Transverse colon (tissue), 4 donors: ENCODE results near the gene FAM187B. TPM values are rescaled to one million over a fixed set of nuclear protein-coding genes. Genes with fewer than 3 reads are reported as not detected.

ENCODE experiments used
- DNase-seq: peaks from one replicate; pipeline ENCODE4 v3.0.0-alpha.2; 2019
- H3K27ac ChIP-seq, 4 donors: fragments of 200-600 bp; sonication (generic); 2 replicates each; pipeline ENCODE4 v1.5.1; 2016 to 2018; ENCODE audit warnings: inconsistent platforms in 4 of 4
- H3K27me3 ChIP-seq: fragments of 200-600 bp; sonication (generic); 2 replicates; pipeline ENCODE4 v1.5.1; 2017; ENCODE audit warnings: inconsistent platforms
- H3K36me3 ChIP-seq, 4 donors: fragments of 200-600 bp; sonication (generic); 2 replicates each; pipeline ENCODE4 v1.5.1; 2017 to 2019; ENCODE audit warnings: inconsistent platforms in 4 of 4
- H3K4me1 ChIP-seq, 4 donors: fragments of 200-600 bp; sonication (generic); 2 replicates each; pipeline ENCODE4 v1.5.1; 2017 to 2020; ENCODE audit warnings: inconsistent platforms in 4 of 4
- H3K4me3 ChIP-seq, 4 donors: fragments of 200-600 bp; sonication (generic); 1 replicate in 1 of 4; 2 replicates in 3 of 4; pipeline versions ENCODE4 v1.5.1 to v1.6.1; 2017 to 2019; ENCODE audit warnings: inconsistent platforms in 4 of 4
- H3K9me3 ChIP-seq, 2 donors: fragments of 200-600 bp; sonication (generic); 2 replicates each; pipeline ENCODE4 v1.5.1; 2017 to 2019; ENCODE audit warnings: inconsistent platforms in 2 of 2
- EP300 ChIP-seq: sonication (generic); formaldehyde crosslinking; IDR thresholded peaks from one replicate; pipeline ENCODE4 v1.6.1; 2017; ENCODE audit warnings: antibody characterized with exemption, low read depth
- POLR2A ChIP-seq: fragments of 450-650 bp; IDR thresholded peaks from one replicate; pipeline ENCODE4 v1.6.1; 2016; ENCODE audit warnings: antibody characterized with exemption, mild to moderate bottlenecking, moderate library complexity
- POLR2AphosphoS5 ChIP-seq, 3 donors: sonication (generic); formaldehyde crosslinking; IDR thresholded peaks; one replicate each; pipeline ENCODE4 v1.6.1; 2016; ENCODE audit warnings: antibody characterized with exemption in 3 of 3
- WGBS, 2 donors: methylation state at CpG; one replicate each; pipeline ENCODE4 v1.1.5; 2018; ENCODE audit warnings: low coverage in 1 of 2; 5-methylcytosine and 5-hydroxymethylcytosine counted together
- in situ Hi-C, 4 donors: fragments of 200-750 bp; cut with MboI; loops; one replicate each; pipeline versions ENCODE4 v1.15.0 to v1.15.1; 2017; ENCODE audit warnings: low sequenced_read_pairs in 3 of 4, low pct_ligation_motif_present in 1 of 4, low pct_unique_long_range_greater_than_20kb in 1 of 4
- intact Hi-C: fragments of 100-400 bp; cut with DNase I; formaldehyde crosslinking; loops from one replicate; pipeline ENCODE4 v1.15.1; 2023; ENCODE audit warnings: low total_unique reads
- total RNA-seq, 4 donors: library from RNA; depleted of rRNA; stranded (reverse); fragments of >200 nt; gene quantifications; one replicate each; pipeline ENCODE4 v1.1.0, GENCODE V29; 2016
- TF ChIP-seq, protein P1 (sequence below), 5 experiments: fragments of 200-600 bp in 3 of 5; fragments of 450-650 bp in 2 of 5; sonication (generic) in 3 of 5; IDR thresholded peaks; 1 replicate in 2 of 5; 2 replicates in 3 of 5; pipeline ENCODE4 v1.5.1; 2016 to 2017; ENCODE audit warnings: antibody characterized with exemption in 5 of 5, inconsistent platforms in 3 of 5, mild to moderate bottlenecking in 2 of 5, moderate library complexity in 1 of 5

FAM187B gene
- total RNA-seq, 4 donors from 2014 or later, result not detected

DNA sequence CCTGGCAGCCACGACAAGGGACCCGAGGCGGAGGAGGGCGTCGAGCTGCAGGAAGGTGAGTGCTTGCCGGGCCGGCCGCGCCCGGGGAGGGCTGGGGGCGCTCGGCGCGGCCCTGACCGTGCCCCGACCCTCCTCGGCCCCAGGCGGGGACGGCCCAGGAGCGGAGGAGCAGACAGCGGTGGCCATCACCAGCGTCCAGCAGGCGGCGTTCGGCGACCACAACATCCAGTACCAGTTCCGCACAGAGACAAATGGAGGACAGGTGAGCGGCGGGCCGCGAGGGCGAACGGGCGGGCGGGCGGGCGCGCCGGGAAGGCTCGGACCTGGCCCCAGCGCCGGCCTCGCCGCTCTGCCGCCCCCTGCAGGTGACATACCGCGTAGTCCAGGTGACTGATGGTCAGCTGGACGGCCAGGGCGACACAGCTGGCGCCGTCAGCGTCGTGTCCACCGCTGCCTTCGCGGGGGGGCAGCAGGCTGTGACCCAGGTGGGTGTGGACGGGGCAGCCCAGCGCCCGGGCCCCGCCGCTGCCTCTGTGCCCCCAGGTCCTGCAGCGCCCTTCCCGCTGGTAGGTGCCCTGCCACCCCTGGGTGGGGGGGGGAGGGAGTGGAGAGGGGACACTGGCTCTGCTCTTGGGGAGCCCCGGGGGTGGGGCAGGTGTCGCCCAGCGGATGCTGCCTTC lies 41.0 kb upstream of the FAM187B start:
- peaks cover 0 to 36% (median 14%) of the 10 kb centered on the region in 4 donors for H3K4me1 ChIP-seq
- H3K27me3 ChIP-seq, result no peaks in the 10 kb centered on the region
- peak overlapping the region; percentile 58 to 85 (median 76) for H3K4me3 ChIP-seq
- WGBS, 2 donors, result 6% methylated on average over 27 of the region's 66 CpGs; no CpG with 5 or more reads in 1 of the 2 donors
- intact Hi-C loops (loop anchor here (5.0 to 10.0 kb wide), 2 partner anchors 222 to 225 kb away; partner anchors contain the start of gene KRTDAP), in situ Hi-C loops (no loop called here)
- H3K27ac ChIP-seq, result peak overlapping the region; percentile 95 to 99 (median 98)
- DNase-seq, result peak; percentile 91
- no peaks in the 10 kb centered on the region for H3K9me3 ChIP-seq
- H3K36me3 ChIP-seq, result peaks cover 0 to 20% (median 8%) of the 10 kb centered on the region in 4 donors
- TF ChIP-seq POLR2AphosphoS5 (IDR thresholded peaks at IDR 0.05) (peak in 1 of 3 donors; percentile 35), EP300 (no peak), POLR2A (peak; percentile 10)
- TF ChIP-seq, protein P1, sequence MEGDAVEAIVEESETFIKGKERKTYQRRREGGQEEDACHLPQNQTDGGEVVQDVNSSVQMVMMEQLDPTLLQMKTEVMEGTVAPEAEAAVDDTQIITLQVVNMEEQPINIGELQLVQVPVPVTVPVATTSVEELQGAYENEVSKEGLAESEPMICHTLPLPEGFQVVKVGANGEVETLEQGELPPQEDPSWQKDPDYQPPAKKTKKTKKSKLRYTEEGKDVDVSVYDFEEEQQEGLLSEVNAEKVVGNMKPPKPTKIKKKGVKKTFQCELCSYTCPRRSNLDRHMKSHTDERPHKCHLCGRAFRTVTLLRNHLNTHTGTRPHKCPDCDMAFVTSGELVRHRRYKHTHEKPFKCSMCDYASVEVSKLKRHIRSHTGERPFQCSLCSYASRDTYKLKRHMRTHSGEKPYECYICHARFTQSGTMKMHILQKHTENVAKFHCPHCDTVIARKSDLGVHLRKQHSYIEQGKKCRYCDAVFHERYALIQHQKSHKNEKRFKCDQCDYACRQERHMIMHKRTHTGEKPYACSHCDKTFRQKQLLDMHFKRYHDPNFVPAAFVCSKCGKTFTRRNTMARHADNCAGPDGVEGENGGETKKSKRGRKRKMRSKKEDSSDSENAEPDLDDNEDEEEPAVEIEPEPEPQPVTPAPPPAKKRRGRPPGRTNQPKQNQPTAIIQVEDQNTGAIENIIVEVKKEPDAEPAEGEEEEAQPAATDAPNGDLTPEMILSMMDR (IDR thresholded peaks at IDR 0.05), result peak; percentile 50 to 87 (median 76)

DNA sequence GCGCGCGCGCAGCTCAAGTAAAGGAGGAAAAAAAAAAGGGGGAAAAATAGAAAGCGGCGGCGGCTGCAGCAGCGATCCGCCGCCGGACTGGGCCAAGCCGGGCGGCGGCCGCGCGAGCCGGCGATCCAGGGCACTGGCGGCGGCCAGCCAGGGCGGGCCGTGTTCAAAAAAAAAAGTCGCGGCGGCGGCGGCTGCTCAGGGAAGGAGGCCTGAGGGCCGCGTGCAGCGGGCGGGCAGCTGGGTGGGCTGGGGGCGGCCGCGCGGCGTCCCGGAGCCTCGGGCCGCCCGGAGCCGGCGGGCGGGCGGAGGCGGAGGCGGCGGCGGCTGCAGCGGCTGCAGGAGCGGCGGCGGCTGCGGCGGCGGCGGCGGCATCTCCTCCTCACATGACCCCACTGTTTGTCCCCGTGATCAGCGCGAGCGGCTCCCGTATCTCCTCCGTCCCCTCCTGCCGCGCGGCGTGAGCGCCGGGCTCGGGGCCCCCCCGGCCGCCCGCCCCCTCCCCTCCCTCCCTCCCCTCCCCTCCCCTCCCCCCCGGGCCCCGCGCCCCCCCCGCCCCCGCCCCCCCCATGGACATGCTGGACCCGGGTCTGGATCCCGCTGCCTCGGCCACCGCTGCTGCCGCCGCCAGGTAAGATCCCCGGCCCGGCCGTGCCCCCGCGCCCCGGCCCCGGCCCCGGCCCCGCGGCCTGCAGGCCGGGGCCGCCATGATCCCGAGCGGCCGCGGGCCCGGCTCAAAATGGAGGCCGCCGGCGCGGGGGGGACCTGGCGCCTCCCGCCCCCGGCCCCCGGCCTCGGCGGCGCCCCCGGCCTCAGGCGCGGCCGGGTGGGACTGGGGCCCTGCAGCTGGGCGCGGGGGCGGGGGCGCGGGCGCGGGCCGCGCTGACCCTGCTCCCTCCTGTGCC lies 40.2 kb upstream of the FAM187B start, which contains the start of gene USF2:
Gene USF2 (plus strand): TSS at position 427 of the 902 bp plus-strand sequence. CDS start 140 bp downstream, at position 567.
- in situ Hi-C loops, result no loop called here

DNA sequence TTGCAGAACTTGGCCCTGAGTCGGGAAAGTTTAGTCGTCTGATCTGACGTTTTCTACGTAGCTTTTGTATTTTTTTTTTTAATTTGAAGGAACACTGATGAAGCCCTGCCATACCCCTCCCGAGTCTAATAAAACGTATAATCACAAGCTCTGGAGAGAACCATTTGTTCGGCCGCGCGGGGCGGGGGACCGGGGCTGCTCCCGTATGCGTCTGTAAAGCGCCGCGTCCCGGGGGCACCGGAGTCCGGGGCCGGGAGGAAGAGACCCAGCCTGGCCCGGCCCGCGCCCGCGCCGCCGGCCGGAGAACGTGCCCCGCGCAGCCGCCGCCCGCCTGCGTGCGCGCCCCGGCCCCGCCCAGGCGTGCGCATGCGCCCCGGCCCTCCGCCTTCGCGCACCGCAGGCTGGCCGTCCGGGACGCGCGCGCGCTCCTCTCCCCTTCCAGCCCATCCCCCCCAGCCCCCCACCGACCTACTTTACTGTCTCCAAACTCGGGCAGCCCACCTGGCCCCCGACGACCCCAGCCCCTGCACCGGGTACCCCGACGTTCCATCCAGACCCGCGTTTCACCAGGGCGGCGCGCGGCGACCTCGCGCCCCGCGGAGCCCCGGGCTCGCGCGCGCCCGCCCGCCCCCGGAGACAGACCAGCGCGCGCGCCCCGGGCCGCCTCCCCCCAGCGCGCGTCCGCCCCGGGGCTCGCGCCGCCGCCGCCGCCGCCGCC lies 39.4 kb upstream of the FAM187B start:
- Histone ChIP-seq H3K4me1 (peaks cover 0 to 36% (median 14%) of the 10 kb centered on the region in 4 donors), H3K9me3 (no peaks in the 10 kb centered on the region), H3K27me3 (no peaks in the 10 kb centered on the region), H3K36me3 (peaks cover 0 to 14% (median 5%) of the 10 kb centered on the region in 4 donors), H3K27ac (peak overlapping the region; percentile 95 to 99 (median 98)), H3K4me3 (peak overlapping the region; percentile 42 to 85 (median 71))
- TF ChIP-seq EP300 (no peak), POLR2A (peak; percentile 48), POLR2AphosphoS5 (IDR thresholded peaks at IDR 0.05) (peak in 2 of 3 donors; percentile 63 to 67)
- intact Hi-C loops, result no loop called here
- in situ Hi-C loops, result no loop called here
- peak; percentile 81 for DNase-seq
- 0 to 1% methylated on average over 1 to 35 of the region's 100 CpGs for WGBS, 2 donors

More for the DNA sequence above, 40.2 kb upstream of the FAM187B start, which contains the start of gene USF2:
- Histone ChIP-seq H3K4me1 (peaks cover 0 to 36% (median 14%) of the 10 kb centered on the region in 4 donors), H3K27me3 (no peaks in the 10 kb centered on the region), H3K27ac (peak within 1 kb of the TSS; percentile 95 to 99 (median 98)), H3K9me3 (no peaks in the 10 kb centered on the region), H3K4me3 (peak within 1 kb of the TSS; percentile 58 to 85 (median 76)), H3K36me3 (peaks cover 0 to 14% (median 5%) of the 10 kb centered on the region in 4 donors)
- DNase-seq, result peak; percentile 80
- TF ChIP-seq, protein P1 (IDR thresholded peaks at IDR 0.05), result no peak
- TF ChIP-seq POLR2AphosphoS5 (IDR thresholded peaks at IDR 0.05) (no peak), POLR2A (no peak), EP300 (no peak)
- WGBS, 2 donors, result 0% methylated on average over 54 of the region's 126 CpGs; no CpG with 5 or more reads in 1 of the 2 donors
- intact Hi-C loops, result no loop called here

DNA sequence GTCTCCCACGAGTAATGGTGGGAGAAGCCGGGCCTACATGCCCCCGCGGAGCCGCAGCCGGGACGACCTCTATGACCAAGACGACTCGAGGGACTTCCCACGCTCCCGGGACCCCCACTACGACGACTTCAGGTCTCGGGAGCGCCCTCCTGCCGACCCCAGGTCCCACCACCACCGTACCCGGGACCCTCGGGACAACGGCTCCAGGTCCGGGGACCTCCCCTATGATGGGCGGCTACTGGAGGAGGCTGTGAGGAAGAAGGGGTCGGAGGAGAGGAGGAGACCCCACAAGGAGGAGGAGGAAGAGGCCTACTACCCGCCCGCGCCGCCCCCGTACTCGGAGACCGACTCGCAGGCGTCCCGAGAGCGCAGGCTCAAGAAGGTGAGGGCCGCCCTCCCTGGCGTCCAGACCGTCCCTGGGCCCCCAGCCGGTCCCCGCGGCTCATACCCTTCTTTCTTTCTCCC lies 38.8 kb upstream of the FAM187B start:
- H3K27ac ChIP-seq, result peak overlapping the region; percentile 95 to 99 (median 98)
- no peaks in the 10 kb centered on the region for H3K27me3 ChIP-seq
- TF ChIP-seq POLR2AphosphoS5 (IDR thresholded peaks at IDR 0.05) (no peak), POLR2A (no peak), EP300 (no peak)
- TF ChIP-seq, protein P1 (IDR thresholded peaks at IDR 0.05), result no peak
- peaks cover 0 to 14% (median 5%) of the 10 kb centered on the region in 4 donors for H3K36me3 ChIP-seq
- H3K4me3 ChIP-seq, result peak overlapping the region; percentile 42 to 85 (median 71)
- intact Hi-C loops (no loop called here), in situ Hi-C loops (no loop called here)
- DNase-seq, result peak; percentile 61
- peaks cover 0 to 36% (median 14%) of the 10 kb centered on the region in 4 donors for H3K4me1 ChIP-seq
- 0% methylated on average over 23 of the region's 40 CpGs; no CpG with 5 or more reads in 1 of the 2 donors for WGBS, 2 donors
- no peaks in the 10 kb centered on the region for H3K9me3 ChIP-seq
